Measurements from ENCODE around the gene MPI.

DNA sequence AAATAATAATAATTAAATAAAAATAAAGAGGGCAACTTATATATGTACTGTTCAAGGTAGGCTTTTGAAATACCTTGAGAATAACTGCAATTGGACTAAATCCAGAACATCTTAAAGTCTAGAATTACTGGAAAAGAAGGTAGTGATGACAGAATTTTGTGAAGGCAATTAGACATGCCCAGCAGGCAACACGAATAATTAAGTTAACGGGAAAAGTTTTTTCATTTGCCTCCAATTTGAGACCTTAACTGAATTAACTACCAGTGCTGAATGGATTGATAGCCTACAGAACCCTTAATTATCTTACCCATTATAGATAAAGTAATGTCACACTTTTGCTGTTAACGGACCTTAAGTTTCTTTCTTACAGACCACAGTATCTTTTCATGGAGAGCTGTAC, 34.7 kb downstream of the MPI start:
- TF ChIP-seq, protein P1, sequence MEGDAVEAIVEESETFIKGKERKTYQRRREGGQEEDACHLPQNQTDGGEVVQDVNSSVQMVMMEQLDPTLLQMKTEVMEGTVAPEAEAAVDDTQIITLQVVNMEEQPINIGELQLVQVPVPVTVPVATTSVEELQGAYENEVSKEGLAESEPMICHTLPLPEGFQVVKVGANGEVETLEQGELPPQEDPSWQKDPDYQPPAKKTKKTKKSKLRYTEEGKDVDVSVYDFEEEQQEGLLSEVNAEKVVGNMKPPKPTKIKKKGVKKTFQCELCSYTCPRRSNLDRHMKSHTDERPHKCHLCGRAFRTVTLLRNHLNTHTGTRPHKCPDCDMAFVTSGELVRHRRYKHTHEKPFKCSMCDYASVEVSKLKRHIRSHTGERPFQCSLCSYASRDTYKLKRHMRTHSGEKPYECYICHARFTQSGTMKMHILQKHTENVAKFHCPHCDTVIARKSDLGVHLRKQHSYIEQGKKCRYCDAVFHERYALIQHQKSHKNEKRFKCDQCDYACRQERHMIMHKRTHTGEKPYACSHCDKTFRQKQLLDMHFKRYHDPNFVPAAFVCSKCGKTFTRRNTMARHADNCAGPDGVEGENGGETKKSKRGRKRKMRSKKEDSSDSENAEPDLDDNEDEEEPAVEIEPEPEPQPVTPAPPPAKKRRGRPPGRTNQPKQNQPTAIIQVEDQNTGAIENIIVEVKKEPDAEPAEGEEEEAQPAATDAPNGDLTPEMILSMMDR (IDR thresholded peaks at IDR 0.05 in 4 of 5, conservative IDR thresholded peaks at IDR 0.05 in 1 of 5), result no peak
- TF ChIP-seq POLR2A (IDR thresholded peaks at IDR 0.05), result no peak

Measured in gastrocnemius medialis (tissue), 4 donors.